Astrocyte of the spinal cord (primary cell): ENCODE measurements around the gene BRPF1.

Experiments
- DNase-seq: peaks from one replicate; pipeline ENCODE4 v3.0.0; 2011; ENCODE audit warnings: low read depth, low spot score
- H3K4me3 ChIP-seq: 2 replicates; pipeline ENCODE4 v1.5.1; 2011; ENCODE audit warnings: low read depth, mild to moderate bottlenecking, low read length, moderate library complexity
- CTCF ChIP-seq: IDR thresholded peaks from 2 replicates; pipeline ENCODE4 v1.5.1; 2012; ENCODE audit warnings: low read depth, mild to moderate bottlenecking, low read length, inconsistent platforms
- in situ Hi-C: cut with HindIII; loops from 2 replicates; pipeline ENCODE4 v1.10.0; 2017; ENCODE audit warnings: low sequenced_read_pairs

The BRPF1 gene

GRCh38 chr3:9692416-9692815 is 39.1 kb upstream of the BRPF1 start:
- TF ChIP-seq CTCF: no peak
- no peak overlapping the region for H3K4me3 ChIP-seq
- in situ Hi-C loops: no loop called here
- no peak for DNase-seq

- TF ChIP-seq CTCF: no peak
- in situ Hi-C loops: no loop called here
- no peak for DNase-seq
- no peak overlapping the region for H3K4me3 ChIP-seq
Observed at GRCh38 chr3:9695345-9695744, 36.2 kb upstream of the BRPF1 start.

GRCh38 chr3:9695746-9696145 is 35.8 kb upstream of the BRPF1 start:
- no peak overlapping the region for H3K4me3 ChIP-seq
- no peak for TF ChIP-seq CTCF
- DNase-seq: no peak
- in situ Hi-C loops: no loop called here

- DNase-seq: no peak
- TF ChIP-seq CTCF: no peak
- no peak overlapping the region for H3K4me3 ChIP-seq
- in situ Hi-C loops: no loop called here
Observed at GRCh38 chr3:9696480-9697220, 34.9 kb upstream of the BRPF1 start.

- no peak for DNase-seq
- H3K4me3 ChIP-seq: no peak overlapping the region
- in situ Hi-C loops: no loop called here
- TF ChIP-seq CTCF: no peak
Observed at GRCh38 chr3:9697892-9698291, 33.6 kb upstream of the BRPF1 start.

- TF ChIP-seq CTCF: no peak
- H3K4me3 ChIP-seq: no peak overlapping the region
- DNase-seq: no peak
- in situ Hi-C loops: no loop called here
Observed at GRCh38 chr3:9698293-9698692, 33.2 kb upstream of the BRPF1 start.
